K562 (cell line): ENCODE measurements around the gene PPL. TPM values are rescaled to one million over a fixed set of nuclear protein-coding genes. Genes with fewer than 3 reads are reported as not detected.
A peak's percentile ranks its signal among the peaks of the same experiment; 100 is the strongest.

Source experiments
- ATAC-seq: fragments of 200-7000 bp; cut with Tn5 transposase; 3 replicates; pipeline ENCODE4 v1.9.1; 2020; ENCODE audit warnings: moderate library complexity
- BruUV-seq: library from RNA; stranded (reverse); fragments of 400-500 nt; replicated peaks from 2 replicates; lab custom pipeline; 2021; lab: Mats Ljungman, UMichigan
- CTCF ChIA-PET: fragments of 300-600 bp; formaldehyde crosslinking; extraction: SDS; loops from one replicate; lab custom pipeline; 2021; ENCODE audit warnings: low intra/inter-chr PET ratio; lab: Yijun Ruan, JAX
- POLR2A ChIA-PET: fragments of 300-600, 350-650 bp; sonication (Branson Sonifier 250); formaldehyde crosslinking; extraction: SDS; loops from one replicate; lab custom pipeline; 2021; ENCODE audit warnings: antibody characterized with exemption, inconsistent platforms; lab: Yijun Ruan, JAX
- DNase-seq, 4 experiments: peaks; one replicate each; pipeline versions ENCODE4 v3.0.0 to v3.0.0-alpha.2; 2011 to 2018; ENCODE audit warnings: low spot score in 3 of 4, mixed read lengths in 3 of 4; ENCODE audit errors: extremely low read depth in 1 of 4
- FAIRE-seq: peaks from 2 replicates; lab custom pipeline; 2011; peaks lifted over from hg19 to GRCh38; lab: Jason Lieb, UNC
- H2AFZ ChIP-seq: 2 replicates; pipeline ENCODE4 v1.6.0; 2011; ENCODE audit warnings: low read depth, low read length, control low read depth, inconsistent platforms
- H3K27ac ChIP-seq: fragments of 200-600 bp; 3 replicates; pipeline ENCODE4 v1.8.0; 2011; ENCODE audit warnings: low read depth, mild to moderate bottlenecking, control low read depth, inconsistent platforms, low read length, moderate library complexity, mixed read lengths; ENCODE audit errors: extremely low read depth
- H3K27me3 ChIP-seq, 2 experiments: fragments of 300-600 bp in 1 of 2; 2 replicates in 1 of 2; 3 replicates in 1 of 2; pipeline versions ENCODE4 v1.6.0 to v1.8.0; 2011; ENCODE audit warnings: inconsistent platforms in 2 of 2, low read length in 2 of 2, mild to moderate bottlenecking in 1 of 2, mixed read lengths in 1 of 2, moderate library complexity in 1 of 2; ENCODE audit not compliant: control insufficient read depth in 2 of 2, insufficient read depth in 2 of 2
- H3K36me3 ChIP-seq: fragments of 300-600 bp; 3 replicates; pipeline ENCODE4 v1.8.0; 2011; ENCODE audit warnings: mild to moderate bottlenecking, low read length, inconsistent platforms; ENCODE audit not compliant: control insufficient read depth, insufficient read depth
- H3K4me1 ChIP-seq, 2 experiments: fragments of 200-600 bp in 1 of 2; replicated peaks in 1 of 2; 2 replicates in 1 of 2; 3 replicates in 1 of 2; pipeline versions ENCODE4 v1.5.1 to v1.8.0; 2011; ENCODE audit warnings: inconsistent platforms in 2 of 2, low read length in 2 of 2, mild to moderate bottlenecking in 1 of 2, mixed read lengths in 1 of 2, moderate library complexity in 1 of 2; ENCODE audit not compliant: control insufficient read depth in 2 of 2, insufficient read depth in 2 of 2
- H3K4me2 ChIP-seq: 2 replicates; pipeline ENCODE4 v1.6.1; 2011; ENCODE audit warnings: low read length, control low read depth, inconsistent platforms, mixed read lengths; ENCODE audit not compliant: insufficient read depth
- H3K4me3 ChIP-seq: fragments of 200-600 bp; sonication (generic), shearing (Covaris generic); 2 replicates; pipeline ENCODE4 v1.5.1; 2016; ENCODE audit warnings: control low read depth, inconsistent platforms
- H3K79me2 ChIP-seq: fragments of 200-600 bp; 3 replicates; pipeline ENCODE4 v1.8.0; 2011; ENCODE audit warnings: low read length, inconsistent platforms; ENCODE audit not compliant: control insufficient read depth, insufficient read depth
- H3K9ac ChIP-seq, 2 experiments: 2 replicates each; pipeline versions ENCODE4 v1.6.0 to v1.6.1; 2011; ENCODE audit warnings: low read depth in 2 of 2, low read length in 2 of 2, control low read depth in 1 of 2, inconsistent platforms in 1 of 2, mild to moderate bottlenecking in 1 of 2, mixed read lengths in 1 of 2; ENCODE audit not compliant: insufficient read depth in 1 of 2
- H3K9me1 ChIP-seq: one replicate; pipeline ENCODE4 v1.6.0; 2011; ENCODE audit warnings: inconsistent platforms, mild to moderate bottlenecking, low read length, moderate library complexity; ENCODE audit not compliant: control insufficient read depth, insufficient read depth
- H3K9me3 ChIP-seq: replicated peaks from 2 replicates; pipeline ENCODE4 v1.5.1; 2011; ENCODE audit warnings: low read depth, low read length, inconsistent platforms; ENCODE audit not compliant: control insufficient read depth, insufficient read depth
- H4K20me1 ChIP-seq: replicated peaks from 2 replicates; pipeline ENCODE4 v1.6.1; 2011; ENCODE audit warnings: low read length, inconsistent platforms, mixed read lengths; ENCODE audit not compliant: control insufficient read depth, insufficient read depth
- CBX2 ChIP-seq: fragments of 200-600 bp; sonication (generic); IDR thresholded peaks from one replicate; pipeline ENCODE4 v1.6.1; 2012; ENCODE audit warnings: mild to moderate bottlenecking, low read length, inconsistent platforms; ENCODE audit not compliant: insufficient read depth, poor library complexity, severe bottlenecking
- CREM ChIP-seq: IDR thresholded peaks from 2 replicates; pipeline ENCODE4 v1.6.1; 2014; ENCODE audit warnings: antibody characterized with exemption, low read depth
- CTBP1 ChIP-seq: fragments of 450-650 bp; IDR thresholded peaks from 2 replicates; pipeline ENCODE4 v1.6.1; 2016; ENCODE audit warnings: borderline replicate concordance
- FOXK2 ChIP-seq, 2 experiments: fragments of 450-650 bp; IDR thresholded peaks in 1 of 2; conservative IDR thresholded peaks in 1 of 2; 2 replicates each; pipeline ENCODE4 v1.6.1; 2016; ENCODE audit warnings: low read depth in 2 of 2, mild to moderate bottlenecking in 1 of 2
- MAFG ChIP-seq: fragments of 450-650 bp; conservative IDR thresholded peaks from 2 replicates; pipeline ENCODE4 v1.6.1; 2016; ENCODE audit warnings: missing genetic modification characterization, missing compliant biosample characterization
- MAFK ChIP-seq: IDR thresholded peaks from 2 replicates; pipeline ENCODE4 v1.6.1; 2011; ENCODE audit warnings: low read length, improper control_type of control experiment
- PTTG1 ChIP-seq: fragments of 450-650 bp; IDR thresholded peaks from 2 replicates; pipeline ENCODE4 v1.6.1; 2016; ENCODE audit warnings: low read depth, mild to moderate bottlenecking, missing genetic modification characterization, missing compliant biosample characterization
- REST ChIP-seq, 2 experiments: fragments of 450-650 bp; formaldehyde crosslinking in 1 of 2; IDR thresholded peaks; 2 replicates each; pipeline versions ENCODE4 v1.4.0 to v1.6.1; 2014 to 2020; ENCODE audit warnings: mild to moderate bottlenecking in 2 of 2, borderline replicate concordance in 1 of 2, low read depth in 1 of 2
- TAF7 ChIP-seq: fragments of 450-650 bp; IDR thresholded peaks from 2 replicates; pipeline ENCODE4 v1.6.1; 2016; ENCODE audit warnings: missing genetic modification characterization, missing compliant biosample characterization
- ZNF561 ChIP-seq: fragments of 450-650 bp; formaldehyde crosslinking; conservative IDR thresholded peaks from 2 replicates; pipeline ENCODE4 v1.4.0; 2020; ENCODE audit warnings: mild to moderate bottlenecking, moderate library complexity
- ZNF740 ChIP-seq, 3 experiments: fragments of 200-800 bp in 1 of 3; sonication (Bioruptor generic) in 1 of 3; sonication (generic) in 1 of 3; formaldehyde crosslinking in 1 of 3; IDR thresholded peaks; 2 replicates each; pipeline versions ENCODE4 v1.6.1 to v1.8.0; 2016 to 2022; ENCODE audit warnings: mild to moderate bottlenecking in 2 of 3, missing compliant biosample characterization in 2 of 3, missing genetic modification characterization in 2 of 3, missing genetic modification reagents in 1 of 3
- WGBS: fragments of 100-300 bp; shearing (Covaris generic); methylation state at CpG from one replicate; pipeline ENCODE4 v1.1.6; 2016; ENCODE audit warnings: low coverage, mixed read lengths; ENCODE audit not compliant: insufficient coverage; ENCODE audit errors: missing lambda C conversion rate; 5-methylcytosine and 5-hydroxymethylcytosine counted together
- in situ Hi-C: fragments of 300-500 bp; cut with MboI; formaldehyde crosslinking; loops from 4 replicates; pipeline ENCODE4 v1.15.0; 2018; ENCODE audit warnings: inconsistent platforms, mixed read lengths
- intact Hi-C: fragments of 100-400 bp; cut with micrococcal nuclease; formaldehyde crosslinking; loops from 2 replicates; pipeline ENCODE4 v1.14.2; 2022
- polyA plus RNA-seq, 8 experiments: library from polyadenylated mRNA; depleted of rRNA in 4 of 8; stranded (reverse) in 5 of 8; unstranded in 3 of 8; fragments of >200 nt; fragmentation: Nextera tagmentation in 2 of 8; fragmentation: Illumina TruSeq in 1 of 8; extraction: Ambion mirVana in 2 of 8; extraction: Trizol in 1 of 8; gene quantifications; 2 replicates each; pipeline versions ENCODE4 v1.2.1 to v1.2.3, GENCODE V29; 2011 to 2014; ENCODE audit warnings: inconsistent platforms in 1 of 8, missing spikeins in 1 of 8
- total RNA-seq, 7 experiments: library from RNA; depleted of rRNA in 6 of 7; stranded (reverse); fragments of >200 nt in 6 of 7; fragmentation: Illumina TruSeq in 2 of 7; extraction: Trizol in 2 of 7; gene quantifications; 2 replicates each; pipeline versions ENCODE4 v1.2.1 to v1.2.3, GENCODE V29; 2011 to 2021; ENCODE audit warnings: low replicate concordance in 1 of 7

The PPL gene
- total and polyA plus RNA-seq, 9 of the 15 experiments (the other 6 are each of a cell fraction or from before 2014, with no cell fraction given) = 0.01 to 0.15 (median 0.07) TPM; not detected in 3

GRCh38 chr16:4864728-4865127 is 72.2 kb downstream of the PPL start (continued):
- no peak for TF ChIP-seq CBX2
- TF ChIP-seq MAFK = peak; percentile 60; the same call in 1 of the 2 replicates
- TF ChIP-seq PTTG1 (tag) = no peak
- TF ChIP-seq ZNF561 (CRISPR knock-in tag) = no peak

GRCh38 chr16:4862639-4863038 is 74.3 kb downstream of the PPL start:
- Histone ChIP-seq H3K4me1 (no peaks in the 10 kb centered on the region), H3K4me2 (no peak overlapping the region), H3K9ac (no peak overlapping the region), H3K27ac (no peak overlapping the region), H3K4me3 (no peak overlapping the region), H3K79me2 (peaks cover 52% of the 10 kb centered on the region), H3K36me3 (peaks cover 84% of the 10 kb centered on the region), H3K9me1 (no peaks in the 10 kb centered on the region), H3K27me3 (no peaks in the 10 kb centered on the region), H4K20me1 (peaks cover 34% of the 10 kb centered on the region), H3K9me3 (no peaks in the 10 kb centered on the region), H2AFZ (no peak overlapping the region)
- intact Hi-C loops = no loop called here
- no peak for FAIRE-seq
- ChIA-PET CTCF (no interaction called here), POLR2A (interaction anchor here (1.4 to 3.2 kb wide), 2 partner anchors 12 to 18 kb away, joined by 3 to 20 read pairs; no protein-coding TSS in a partner anchor)
- no peak for DNase-seq
- ATAC-seq = no peak
- WGBS = 80% methylated on average over 5 of the region's 5 CpGs
- in situ Hi-C loops = no loop called here
- BruUV-seq = no TSS peak
- no peak for TF ChIP-seq CREM
- no peak for TF ChIP-seq CTBP1
- no peak for TF ChIP-seq FOXK2 (conservative IDR thresholded peaks at IDR 0.05 in 1 of 2, IDR thresholded peaks at IDR 0.05 in 1 of 2; ENCODE audit: low read depth in 2 of 2)
- TF ChIP-seq REST (IDR thresholded peaks at IDR 0.05; ENCODE audit: borderline replicate concordance) = no peak
- no peak for TF ChIP-seq REST (CRISPR knock-in tag; IDR thresholded peaks at IDR 0.05; ENCODE audit: low read depth)
- no peak for TF ChIP-seq ZNF740 (CRISPR knock-in tag; IDR thresholded peaks at IDR 0.05)
- no peak for TF ChIP-seq ZNF740 (tag; IDR thresholded peaks at IDR 0.05)
- no peak for TF ChIP-seq TAF7 (tag)
- TF ChIP-seq MAFG (tag) = no peak
